ENCODE data around the gene TBX18. TPM values are rescaled to one million over a fixed set of nuclear protein-coding genes. Genes with fewer than 3 reads are reported as not detected.

TBX18 gene
- total RNA-seq, 4 donors from 2014 or later, result under 0.01 to 19.9 (median 4.3) TPM

- Histone ChIP-seq H3K4me3 (no peak overlapping the region), H3K9me3 (no peaks in the 10 kb centered on the region), H3K36me3 (no peaks in the 10 kb centered on the region), H3K27ac (no peak overlapping the region), H3K27me3 (no peaks in the 10 kb centered on the region), H3K4me1 (no peaks in the 10 kb centered on the region)
- intact Hi-C loops (cut with DNase I; ENCODE audit: low total_unique reads), result no loop called here
- TF ChIP-seq POLR2A (IDR thresholded peaks at IDR 0.05) (no peak), CTCF (IDR thresholded peaks at IDR 0.05) (no peak)
- no peak for DNase-seq
These were observed 32.5 kb downstream of the TBX18 start for GRCh38 chr6:84731901-84732300.

GRCh38 chr6:84731401-84731800, 33.0 kb downstream of the TBX18 start:
- no peak overlapping the region for H3K27ac ChIP-seq
- H3K9me3 ChIP-seq, result no peaks in the 10 kb centered on the region
- H3K36me3 ChIP-seq, result no peaks in the 10 kb centered on the region
- H3K4me1 ChIP-seq, result no peaks in the 10 kb centered on the region
- no peaks in the 10 kb centered on the region for H3K27me3 ChIP-seq
- TF ChIP-seq POLR2A (IDR thresholded peaks at IDR 0.05) (no peak), CTCF (IDR thresholded peaks at IDR 0.05) (no peak)
- H3K4me3 ChIP-seq, result no peak overlapping the region
- intact Hi-C loops (cut with DNase I; ENCODE audit: low total_unique reads), result no loop called here
- no peak for DNase-seq

GRCh38 chr6:84728602-84729001, 35.8 kb downstream of the TBX18 start:
- intact Hi-C loops (cut with DNase I; ENCODE audit: low total_unique reads), result no loop called here
- Histone ChIP-seq H3K4me3 (no peak overlapping the region), H3K27me3 (no peaks in the 10 kb centered on the region), H3K36me3 (no peaks in the 10 kb centered on the region), H3K4me1 (no peaks in the 10 kb centered on the region), H3K27ac (no peak overlapping the region), H3K9me3 (no peaks in the 10 kb centered on the region)
- no peak for DNase-seq
- TF ChIP-seq POLR2A (IDR thresholded peaks at IDR 0.05), result no peak
- TF ChIP-seq CTCF (IDR thresholded peaks at IDR 0.05), result peak in 1 of 4 experiments; percentile 9

GRCh38 chr6:84719152-84719551, 45.2 kb downstream of the TBX18 start:
- no peak for DNase-seq
- H3K36me3 ChIP-seq, result no peaks in the 10 kb centered on the region
- no peaks in the 10 kb centered on the region for H3K4me1 ChIP-seq
- no peak overlapping the region for H3K27ac ChIP-seq
- H3K4me3 ChIP-seq, result no peak overlapping the region
- no peaks in the 10 kb centered on the region for H3K9me3 ChIP-seq
- H3K27me3 ChIP-seq, result no peaks in the 10 kb centered on the region
- intact Hi-C loops (cut with DNase I; ENCODE audit: low total_unique reads), result no loop called here
- no peak for TF ChIP-seq POLR2A (IDR thresholded peaks at IDR 0.05)
- TF ChIP-seq CTCF (IDR thresholded peaks at IDR 0.05), result no peak

GRCh38 chr6:84718038-84718955, 46.1 kb downstream of the TBX18 start:
- Histone ChIP-seq H3K4me1 (no peaks in the 10 kb centered on the region), H3K4me3 (no peak overlapping the region), H3K36me3 (no peaks in the 10 kb centered on the region), H3K27ac (no peak overlapping the region), H3K9me3 (no peaks in the 10 kb centered on the region), H3K27me3 (no peaks in the 10 kb centered on the region)
- intact Hi-C loops (cut with DNase I; ENCODE audit: low total_unique reads), result no loop called here
- TF ChIP-seq CTCF (IDR thresholded peaks at IDR 0.05), result no peak
- no peak for TF ChIP-seq POLR2A (IDR thresholded peaks at IDR 0.05)
- DNase-seq, result no peak

All from uterus (tissue), 4 donors.